ENCODE results near the gene PNMA8B.
"Not testable (repeated sequence)": the region's sequence is repeated elsewhere in the genome, so short reads cannot be mapped to it uniquely, and the experiment has no call there.

PNMA8B gene, protein sequence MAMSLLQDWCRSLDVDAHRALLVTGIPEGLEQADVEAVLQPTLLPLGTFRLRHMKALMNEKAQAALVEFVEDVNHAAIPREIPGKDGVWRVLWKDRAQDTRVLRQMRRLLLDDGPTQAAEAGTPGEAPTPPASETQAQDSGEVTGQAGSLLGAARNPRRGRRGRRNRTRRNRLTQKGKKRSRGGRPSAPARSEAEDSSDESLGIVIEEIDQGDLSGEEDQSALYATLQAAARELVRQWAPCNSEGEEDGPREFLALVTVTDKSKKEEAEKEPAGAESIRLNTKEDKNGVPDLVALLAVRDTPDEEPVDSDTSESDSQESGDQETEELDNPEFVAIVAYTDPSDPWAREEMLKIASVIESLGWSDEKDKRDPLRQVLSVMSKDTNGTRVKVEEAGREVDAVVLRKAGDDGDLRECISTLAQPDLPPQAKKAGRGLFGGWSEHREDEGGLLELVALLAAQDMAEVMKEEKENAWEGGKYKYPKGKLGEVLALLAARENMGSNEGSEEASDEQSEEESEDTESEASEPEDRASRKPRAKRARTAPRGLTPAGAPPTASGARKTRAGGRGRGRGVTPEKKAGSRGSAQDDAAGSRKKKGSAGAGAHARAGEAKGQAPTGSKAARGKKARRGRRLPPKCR

GRCh38 chr19:46495786-46496099 lies at the start of gene PNMA8B:
Gene PNMA8B, minus strand, starts transcription at chr19:46495867. Its CDS starts 402 bp downstream, at chr19:46495465.
- DNase-seq (ENCODE audit: low read depth in 2 of 2) = no peak

GRCh38 chr19:46544651-46545050 lies 49.0 kb upstream of the PNMA8B start:
- no peak for DNase-seq (ENCODE audit: low read depth in 2 of 2)

- DNase-seq (ENCODE audit: low read depth in 2 of 2) = peak; percentile 67
These were observed 47.0 kb upstream of the PNMA8B start for GRCh38 chr19:46542428-46543230.

GRCh38 chr19:46537136-46538097 lies 41.8 kb upstream of the PNMA8B start:
- DNase-seq (ENCODE audit: low read depth in 2 of 2) = peak in 1 of 2 donors; percentile 47

GRCh38 chr19:46536391-46536790 lies 40.7 kb upstream of the PNMA8B start:
- DNase-seq (ENCODE audit: low read depth in 2 of 2) = no peak

- DNase-seq (ENCODE audit: low read depth in 2 of 2) = no peak
These were observed 38.0 kb upstream of the PNMA8B start for GRCh38 chr19:46533621-46534081.

DNA sequence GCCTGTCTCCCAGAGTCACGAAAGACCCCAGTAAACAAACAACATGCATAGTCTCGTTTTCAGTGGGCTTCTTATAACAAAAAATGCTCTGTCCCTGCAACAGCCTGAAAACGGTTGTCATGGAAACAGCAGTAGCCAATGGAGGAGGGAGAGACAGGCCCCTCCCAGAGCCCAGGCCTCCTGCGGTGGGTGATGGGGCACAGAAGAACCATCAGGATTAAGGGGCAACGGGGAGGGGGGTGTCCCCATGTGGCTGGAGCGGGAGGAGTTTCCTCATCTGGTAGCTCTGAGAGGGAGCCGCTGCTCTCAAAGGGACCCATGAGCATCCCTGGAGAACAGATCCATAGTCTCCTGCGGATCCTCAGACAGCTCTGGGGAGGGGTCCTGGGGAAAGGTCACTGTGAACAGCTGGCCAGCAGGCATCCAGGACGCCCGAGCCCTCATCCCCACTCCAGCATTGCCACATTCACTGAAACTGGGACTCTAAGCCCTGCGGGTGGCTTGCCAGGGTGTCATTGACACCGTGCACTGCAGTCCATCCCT lies 37.5 kb upstream of the PNMA8B start:
- DNase-seq (ENCODE audit: low read depth in 2 of 2) = no peak

DNA sequence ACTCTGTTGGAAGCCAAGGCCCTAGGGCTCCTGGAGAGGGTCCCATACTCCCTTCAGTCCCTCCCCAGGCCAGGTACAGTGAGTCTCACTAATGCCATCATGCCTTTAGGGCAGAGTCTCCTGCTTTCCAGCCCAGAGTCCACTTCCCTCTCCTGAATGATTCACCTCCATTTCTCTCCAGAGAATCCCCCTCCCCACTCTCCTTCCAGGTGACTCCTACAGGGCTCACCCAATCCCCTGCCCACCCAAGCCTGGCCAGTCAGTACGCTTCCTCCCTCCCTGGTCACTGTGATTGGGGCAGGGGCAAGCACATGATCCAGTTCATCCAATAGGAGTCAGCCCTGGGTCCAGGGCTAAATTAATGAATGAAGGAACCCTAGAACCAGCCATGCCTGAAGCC lies 35.0 kb upstream of the PNMA8B start:
- no peak for DNase-seq (ENCODE audit: low read depth in 2 of 2)

DNA sequence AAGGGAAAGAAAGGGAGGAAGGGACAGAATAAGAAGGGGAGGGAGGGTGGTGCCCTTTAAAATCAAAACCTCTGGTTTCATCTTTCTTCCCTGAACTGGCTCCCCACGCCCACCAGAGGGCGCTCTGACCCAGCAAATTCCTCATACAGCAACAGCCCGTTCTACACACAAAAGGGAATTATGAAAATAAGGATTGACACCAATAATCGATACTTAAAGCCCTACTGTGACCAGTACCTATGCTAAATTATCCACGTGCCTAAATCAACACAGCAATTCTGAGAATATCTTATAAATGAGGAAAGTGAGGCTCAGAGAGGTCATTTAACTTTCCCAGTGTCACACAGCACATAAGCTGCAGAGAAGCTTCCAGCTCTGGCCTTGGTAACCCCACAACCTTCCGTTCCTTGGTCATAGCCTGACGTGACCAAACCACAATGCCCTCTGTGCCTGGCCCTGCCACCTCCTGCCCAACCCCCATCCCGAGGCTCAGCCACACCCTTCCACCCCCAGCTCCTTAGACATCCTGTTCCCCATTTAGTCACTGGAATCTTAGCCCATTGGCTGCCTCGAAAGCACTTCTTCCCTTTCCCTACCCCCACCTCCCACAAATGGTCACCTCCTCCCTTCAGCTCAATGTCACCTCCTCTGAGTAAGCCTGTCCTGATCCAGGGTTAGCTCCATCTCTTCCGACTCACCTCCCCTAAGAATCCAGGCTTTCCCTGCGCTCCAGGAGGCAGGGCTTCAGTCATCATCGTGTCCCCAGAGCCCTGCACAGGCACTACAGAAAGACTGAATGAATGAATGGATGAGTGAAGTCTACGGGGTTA lies 34.2 kb upstream of the PNMA8B start:
- peak; percentile 36 to 57 for DNase-seq (ENCODE audit: low read depth in 2 of 2)

GRCh38 chr19:46528601-46529590 lies 33.2 kb upstream of the PNMA8B start:
- DNase-seq (ENCODE audit: low read depth in 2 of 2) = no peak

GRCh38 chr19:46526801-46527200 lies 31.1 kb upstream of the PNMA8B start:
- not testable (repeated sequence) for DNase-seq (ENCODE audit: low read depth in 2 of 2)

- no peak for DNase-seq (ENCODE audit: low read depth in 2 of 2)
These were observed 28.6 kb upstream of the PNMA8B start for GRCh38 chr19:46524308-46524707.

- not testable (repeated sequence) for DNase-seq (ENCODE audit: low read depth in 2 of 2)
These were observed 27.3 kb upstream of the PNMA8B start for GRCh38 chr19:46522988-46523387.

DNA sequence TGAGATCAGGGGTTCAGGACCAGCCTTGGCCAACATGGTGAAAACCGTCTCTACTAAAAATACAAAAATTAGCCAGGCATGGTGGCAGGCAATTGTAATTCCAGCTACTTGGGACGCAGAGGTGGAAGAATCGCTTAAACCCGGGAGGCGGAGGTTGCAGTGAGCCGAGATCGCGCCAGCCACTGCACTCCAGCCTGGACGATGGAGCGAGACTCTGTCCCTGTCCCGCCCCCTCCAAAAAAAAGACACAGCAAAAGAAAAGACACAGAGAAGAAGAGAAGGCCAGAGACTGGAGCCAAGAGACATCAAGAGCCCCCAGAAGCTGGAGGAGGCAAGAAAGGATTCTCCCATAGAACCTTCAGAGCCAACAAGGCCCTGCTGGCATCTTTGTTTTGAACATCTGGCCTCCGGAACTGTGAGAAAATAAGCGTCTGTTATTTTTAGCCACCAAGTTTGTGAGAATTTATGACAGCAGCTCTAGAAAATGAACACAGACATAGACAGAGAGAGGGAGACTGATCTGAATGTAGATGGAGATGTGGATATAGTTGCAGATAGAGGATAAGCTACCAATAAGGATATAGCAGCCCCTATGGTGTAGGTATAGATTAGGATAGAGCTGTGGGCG lies 25.7 kb upstream of the PNMA8B start:
- no peak for DNase-seq (ENCODE audit: low read depth in 2 of 2)

GRCh38 chr19:46520616-46521015 lies 24.9 kb upstream of the PNMA8B start:
- no peak for DNase-seq (ENCODE audit: low read depth in 2 of 2)

DNA sequence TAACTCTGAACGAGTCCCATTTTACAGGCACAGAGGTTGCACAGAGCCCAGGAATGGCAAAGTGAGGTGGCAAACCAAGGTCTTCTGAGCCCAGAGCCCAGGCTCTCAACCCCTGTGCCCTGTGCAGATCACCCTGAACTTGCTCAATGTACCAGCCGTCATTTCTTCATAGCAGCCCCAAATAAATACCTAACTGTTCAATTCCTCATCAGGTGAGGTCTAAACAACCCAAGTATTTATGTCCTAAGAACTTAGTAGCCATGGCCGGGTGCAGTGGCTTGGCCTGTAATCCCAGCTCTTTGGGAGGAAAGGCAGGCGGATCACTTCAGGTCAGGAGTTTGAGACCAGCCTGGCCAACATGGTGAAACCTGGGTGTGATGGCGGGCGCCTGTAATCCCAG lies 21.8 kb upstream of the PNMA8B start:
- no peak for DNase-seq (ENCODE audit: low read depth in 2 of 2)

- no peak for DNase-seq (ENCODE audit: low read depth in 2 of 2)
These were observed 20.2 kb upstream of the PNMA8B start for GRCh38 chr19:46515879-46516350.

GRCh38 chr19:46515290-46515609 lies 19.6 kb upstream of the PNMA8B start:
- DNase-seq (ENCODE audit: low read depth in 2 of 2) = no peak
